Measurements from ENCODE around the gene CCDC15.
"Not testable (repeated sequence)": the region's sequence is repeated elsewhere in the genome, so short reads cannot be mapped to it uniquely, and the experiment has no call there.

CCDC15 gene

GRCh38 chr11:125001849-125002248 lies 47.8 kb downstream of the CCDC15 start:
- no peak for DNase-seq

GRCh38 chr11:125005491-125005890 lies 51.5 kb downstream of the CCDC15 start:
- DNase-seq, result no peak

GRCh38 chr11:125016413-125016812 lies 62.4 kb downstream of the CCDC15 start:
- DNase-seq, result no peak

GRCh38 chr11:125020342-125020741 lies 66.3 kb downstream of the CCDC15 start:
- no peak for DNase-seq

- no peak for DNase-seq
Measured at GRCh38 chr11:125022551-125022950, 68.5 kb downstream of the CCDC15 start.

GRCh38 chr11:125025968-125026367 lies 72.0 kb downstream of the CCDC15 start:
- DNase-seq, result no peak

- not testable (repeated sequence) for DNase-seq
Measured at GRCh38 chr11:125029431-125029830, 75.4 kb downstream of the CCDC15 start.

GRCh38 chr11:125036933-125037332 lies 82.9 kb downstream of the CCDC15 start:
- no peak for DNase-seq

GRCh38 chr11:125049164-125049792 lies 95.3 kb downstream of the CCDC15 start:
- no peak for DNase-seq

GRCh38 chr11:125052047-125052446 lies 98.0 kb downstream of the CCDC15 start:
- DNase-seq, result no peak

- DNase-seq, result no peak
Measured at GRCh38 chr11:125053167-125053566, 99.2 kb downstream of the CCDC15 start.

- no peak for DNase-seq
Measured at GRCh38 chr11:125055107-125055715, 101.2 kb downstream of the CCDC15 start.

- DNase-seq, result not testable (repeated sequence)
Measured at GRCh38 chr11:125056111-125056510, 102.1 kb downstream of the CCDC15 start.

- no peak for DNase-seq
Measured at GRCh38 chr11:125056931-125057692, 103.1 kb downstream of the CCDC15 start.

- DNase-seq, result no peak
Measured at GRCh38 chr11:125057693-125058016, 103.7 kb downstream of the CCDC15 start.

GRCh38 chr11:125061281-125061680 lies 107.3 kb downstream of the CCDC15 start:
- no peak for DNase-seq

- DNase-seq, result no peak
Measured at GRCh38 chr11:125062218-125062930, 108.4 kb downstream of the CCDC15 start.

GRCh38 chr11:125062931-125063428 lies 109.0 kb downstream of the CCDC15 start, which contains the start of gene SLC37A2:
Gene SLC37A2 (plus strand): TSS chr11:125063305. CDS start chr11:125063368, 63 bp downstream.
- no peak for DNase-seq

- no peak for DNase-seq
Measured at GRCh38 chr11:125063429-125064043, 109.5 kb downstream of the CCDC15 start.

- no peak for DNase-seq
Measured at GRCh38 chr11:125064070-125064469, 110.1 kb downstream of the CCDC15 start.

- DNase-seq, result no peak
Measured at GRCh38 chr11:125068368-125068767, 114.4 kb downstream of the CCDC15 start.

- no peak for DNase-seq
Measured at GRCh38 chr11:125069008-125069407, 115.0 kb downstream of the CCDC15 start.

- DNase-seq, result no peak
Measured at GRCh38 chr11:125069796-125070195, 115.8 kb downstream of the CCDC15 start.

All from T-helper 9 cell (primary cell).